ENCODE measurements around the gene CASQ1. TPM values are rescaled to one million over a fixed set of nuclear protein-coding genes. Genes with fewer than 3 reads are reported as not detected.
A peak's percentile ranks its signal among the peaks of the same experiment; 100 is the strongest.

Gene CASQ1
- total RNA-seq, 8 experiments from 2014 or later, result 0.16 to 0.81 (median 0.21) TPM; not detected in 1

- no peak for ATAC-seq (replicated peaks in 6 of 8)
- Histone ChIP-seq H3K4me3 (no peak overlapping the region), H3K4me1 (replicated peaks in 1 of 2) (no peaks in the 10 kb centered on the region), H3K27ac (no peak overlapping the region)
- in situ Hi-C loops (cut with MboI; ENCODE audit: low pct_unique_long_range_greater_than_20kb in 2 of 9, low sequenced_read_pairs in 9 of 9, unreplicated experiment in 9 of 9), result no loop called here
Observed at GRCh38 chr1:160159846-160160245, 30.5 kb upstream of the CASQ1 start.

- peak in 6 of 8 experiments; percentile 24 to 76 (median 70) for ATAC-seq (replicated peaks in 6 of 8)
- H3K4me3 ChIP-seq, result no peak overlapping the region
- no peaks in the 10 kb centered on the region for H3K4me1 ChIP-seq (replicated peaks in 1 of 2)
- in situ Hi-C loops (cut with MboI; ENCODE audit: low pct_unique_long_range_greater_than_20kb in 2 of 9, low sequenced_read_pairs in 9 of 9, unreplicated experiment in 9 of 9), result no loop called here
- H3K27ac ChIP-seq, result no peak overlapping the region
- 47 to 94% (median 58%) methylated on average over 2 to 6 of the region's 6 CpGs; no CpG with 5 or more reads in 1 of the 10 experiments for WGBS, 10 experiments
Observed at GRCh38 chr1:160161965-160162705, 28.2 kb upstream of the CASQ1 start.

DNA sequence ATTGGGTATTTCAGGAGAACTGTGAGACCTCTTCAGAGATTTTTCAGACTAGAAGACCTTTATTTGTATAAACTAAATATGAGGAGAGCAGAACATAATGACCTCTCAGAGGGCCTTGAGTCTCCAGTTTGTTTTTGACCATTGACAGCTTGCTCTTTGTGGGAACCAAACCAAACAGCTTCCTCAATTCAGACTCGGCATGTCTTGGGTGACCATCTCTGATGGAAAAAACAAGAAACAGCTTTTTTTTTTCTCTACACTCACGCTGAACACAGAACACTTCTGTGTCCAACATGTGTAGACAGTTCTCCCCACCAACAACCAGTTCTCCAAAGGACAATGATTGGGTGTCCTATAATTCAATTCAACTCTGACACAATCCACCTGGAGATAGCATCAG is 27.4 kb upstream of the CASQ1 start:
- in situ Hi-C loops (cut with MboI; ENCODE audit: low pct_unique_long_range_greater_than_20kb in 2 of 9, low sequenced_read_pairs in 9 of 9, unreplicated experiment in 9 of 9), result no loop called here
- Histone ChIP-seq H3K4me3 (no peak overlapping the region), H3K27ac (no peak overlapping the region), H3K4me1 (replicated peaks in 1 of 2) (no peaks in the 10 kb centered on the region)
- WGBS, 10 experiments, result 17 to 100% (median 91%) methylated on average over 1 to 2 of the region's 2 CpGs; no CpG with 5 or more reads in 1 of the 10 experiments
- no peak for ATAC-seq (replicated peaks in 6 of 8)

GRCh38 chr1:160163615-160164014 is 26.8 kb upstream of the CASQ1 start:
- in situ Hi-C loops (cut with MboI; ENCODE audit: low pct_unique_long_range_greater_than_20kb in 2 of 9, low sequenced_read_pairs in 9 of 9, unreplicated experiment in 9 of 9), result no loop called here
- 89 to 100% (median 100%) methylated on average over 1 of the region's 1 CpG; no CpG with 5 or more reads in 4 of the 10 experiments for WGBS, 10 experiments
- Histone ChIP-seq H3K27ac (no peak overlapping the region), H3K4me1 (replicated peaks in 1 of 2) (peaks cover 0 to 2% of the 10 kb centered on the region in 2 donors), H3K4me3 (no peak overlapping the region)
- peak in 4 of 8 experiments; percentile 43 to 55 (median 50) for ATAC-seq (replicated peaks in 6 of 8)

DNA sequence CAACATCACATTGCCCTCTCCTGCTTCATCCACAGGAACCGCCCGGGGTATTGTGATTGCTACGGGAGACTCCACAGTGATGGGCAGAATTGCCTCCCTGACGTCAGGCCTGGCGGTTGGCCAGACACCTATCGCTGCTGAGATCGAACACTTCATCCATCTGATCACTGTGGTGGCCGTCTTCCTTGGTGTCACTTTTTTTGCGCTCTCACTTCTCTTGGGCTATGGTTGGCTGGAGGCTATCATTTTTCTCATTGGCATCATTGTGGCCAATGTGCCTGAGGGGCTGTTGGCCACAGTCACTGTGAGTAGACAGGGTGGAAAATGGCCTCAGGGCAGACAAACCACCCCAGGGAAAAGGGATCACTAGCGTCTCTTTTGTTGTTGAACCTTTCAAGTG is 26.3 kb upstream of the CASQ1 start:
- peak in 1 of 8 experiments; percentile 47 for ATAC-seq (replicated peaks in 6 of 8)
- no peak overlapping the region for H3K4me3 ChIP-seq
- in situ Hi-C loops (cut with MboI; ENCODE audit: low pct_unique_long_range_greater_than_20kb in 2 of 9, low sequenced_read_pairs in 9 of 9, unreplicated experiment in 9 of 9), result no loop called here
- 71 to 100% (median 95%) methylated on average over 2 to 10 of the region's 10 CpGs; no CpG with 5 or more reads in 2 of the 10 experiments for WGBS, 10 experiments
- no peak overlapping the region for H3K27ac ChIP-seq
- H3K4me1 ChIP-seq (replicated peaks in 1 of 2), result peaks cover 3 to 5% of the 10 kb centered on the region in 2 donors

DNA sequence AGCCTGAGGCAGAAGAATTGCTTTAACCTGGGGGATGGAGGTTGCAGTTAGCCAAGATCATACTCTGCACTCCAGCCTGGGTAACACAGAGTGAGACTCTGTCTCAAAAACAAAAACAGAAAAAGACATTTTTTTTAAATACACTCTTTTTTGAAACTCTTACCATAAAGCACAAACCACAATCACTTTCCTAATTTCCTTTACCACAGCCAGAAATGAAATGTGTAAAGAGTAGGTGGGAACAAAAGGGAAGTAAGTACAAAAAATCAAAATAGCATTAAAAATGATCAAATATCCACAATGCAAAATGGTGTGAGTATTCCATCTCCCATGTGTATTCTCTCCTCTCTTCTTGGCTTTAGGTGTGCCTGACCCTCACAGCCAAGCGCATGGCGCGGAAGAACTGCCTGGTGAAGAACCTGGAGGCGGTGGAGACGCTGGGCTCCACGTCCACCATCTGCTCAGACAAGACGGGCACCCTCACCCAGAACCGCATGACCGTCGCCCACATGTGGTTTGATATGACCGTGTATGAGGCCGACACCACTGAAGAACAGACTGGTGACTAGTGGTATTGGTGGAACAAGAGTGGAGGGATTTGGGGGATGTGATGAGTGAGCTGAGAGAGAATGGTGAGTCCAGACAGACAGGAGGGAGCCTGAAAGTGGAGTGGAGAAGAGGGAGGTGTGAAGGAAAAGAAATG is 24.1 kb upstream of the CASQ1 start:
- Histone ChIP-seq H3K4me1 (replicated peaks in 1 of 2) (peaks cover 13 to 20% of the 10 kb centered on the region in 2 donors), H3K27ac (no peak overlapping the region), H3K4me3 (no peak overlapping the region)
- in situ Hi-C loops (cut with MboI; ENCODE audit: low pct_unique_long_range_greater_than_20kb in 2 of 9, low sequenced_read_pairs in 9 of 9, unreplicated experiment in 9 of 9), result no loop called here
- ATAC-seq (replicated peaks in 6 of 8), result no peak
- 59 to 100% (median 78%) methylated on average over 2 to 12 of the region's 12 CpGs; no CpG with 5 or more reads in 1 of the 10 experiments for WGBS, 10 experiments

GRCh38 chr1:160167056-160167455 is 23.3 kb upstream of the CASQ1 start:
- H3K4me1 ChIP-seq (replicated peaks in 1 of 2), result peaks cover 19 to 27% of the 10 kb centered on the region in 2 donors
- WGBS, 10 experiments, result 83 to 100% (median 93%) methylated on average over 1 to 3 of the region's 4 CpGs; no CpG with 5 or more reads in 6 of the 10 experiments
- ATAC-seq (replicated peaks in 6 of 8), result no peak
- H3K27ac ChIP-seq, result no peak overlapping the region
- in situ Hi-C loops (cut with MboI; ENCODE audit: low pct_unique_long_range_greater_than_20kb in 2 of 9, low sequenced_read_pairs in 9 of 9, unreplicated experiment in 9 of 9), result no loop called here
- H3K4me3 ChIP-seq, result no peak overlapping the region

- no peak for ATAC-seq (replicated peaks in 6 of 8)
- peaks cover 22 to 31% of the 10 kb centered on the region in 2 donors for H3K4me1 ChIP-seq (replicated peaks in 1 of 2)
- in situ Hi-C loops (cut with MboI; ENCODE audit: low pct_unique_long_range_greater_than_20kb in 2 of 9, low sequenced_read_pairs in 9 of 9, unreplicated experiment in 9 of 9), result no loop called here
- 69 to 100% (median 92%) methylated on average over 2 to 6 of the region's 6 CpGs; no CpG with 5 or more reads in 2 of the 10 experiments for WGBS, 10 experiments
- H3K27ac ChIP-seq, result no peak overlapping the region
- no peak overlapping the region for H3K4me3 ChIP-seq
Observed at GRCh38 chr1:160167580-160167979, 22.8 kb upstream of the CASQ1 start.

GRCh38 chr1:160168016-160168415 is 22.4 kb upstream of the CASQ1 start:
- Histone ChIP-seq H3K4me1 (replicated peaks in 1 of 2) (peaks cover 22 to 31% of the 10 kb centered on the region in 2 donors), H3K27ac (no peak overlapping the region), H3K4me3 (no peak overlapping the region)
- 49 to 100% (median 82%) methylated on average over 2 to 5 of the region's 5 CpGs; no CpG with 5 or more reads in 1 of the 10 experiments for WGBS, 10 experiments
- no peak for ATAC-seq (replicated peaks in 6 of 8)
- in situ Hi-C loops (cut with MboI; ENCODE audit: low pct_unique_long_range_greater_than_20kb in 2 of 9, low sequenced_read_pairs in 9 of 9, unreplicated experiment in 9 of 9), result no loop called here

DNA sequence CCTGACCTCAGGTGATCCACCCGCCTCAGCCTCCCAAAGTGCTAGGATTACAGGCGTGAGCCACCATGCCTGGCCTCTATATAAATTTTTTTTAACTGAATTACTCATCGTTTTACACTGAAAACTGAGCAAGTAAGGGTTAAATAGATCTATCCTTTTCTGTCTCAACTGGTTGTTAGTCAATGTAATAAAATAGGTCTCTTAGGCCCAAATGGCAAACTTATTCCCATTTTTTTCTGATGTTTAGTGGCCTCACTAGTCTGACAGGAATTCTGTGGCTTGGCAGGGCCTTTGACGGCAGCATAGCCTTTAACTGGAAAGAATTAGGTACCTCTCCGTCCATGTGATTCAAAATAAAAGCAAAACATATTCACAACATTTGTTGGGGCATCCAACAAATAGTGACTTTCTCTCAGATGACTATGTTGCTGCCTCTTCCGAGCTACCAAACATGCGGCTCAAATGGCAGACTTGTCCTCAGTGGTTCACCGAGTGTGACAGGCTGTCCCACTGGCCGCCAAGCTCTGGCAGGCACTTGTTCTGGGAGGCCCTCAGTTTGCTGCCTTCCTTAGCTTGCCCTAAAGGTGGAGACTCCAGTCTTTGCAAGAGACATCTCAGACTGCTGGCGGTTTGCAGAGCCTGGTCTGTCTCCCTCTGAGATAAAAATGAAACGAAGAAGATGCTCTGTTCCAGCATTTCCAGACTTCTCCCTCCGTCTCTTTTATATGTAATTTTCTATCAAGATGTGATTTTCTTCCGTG is 21.6 kb upstream of the CASQ1 start:
- in situ Hi-C loops (cut with MboI; ENCODE audit: low pct_unique_long_range_greater_than_20kb in 2 of 9, low sequenced_read_pairs in 9 of 9, unreplicated experiment in 9 of 9), result no loop called here
- Histone ChIP-seq H3K27ac (no peak overlapping the region), H3K4me3 (no peak overlapping the region), H3K4me1 (replicated peaks in 1 of 2) (peaks cover 22 to 31% of the 10 kb centered on the region in 2 donors)
- ATAC-seq (replicated peaks in 6 of 8), result peak in 4 of 8 experiments; percentile 20 to 48 (median 41)
- WGBS, 10 experiments, result 25 to 91% (median 51%) methylated on average over 2 to 13 of the region's 13 CpGs

GRCh38 chr1:160169553-160170399 is 20.6 kb upstream of the CASQ1 start:
- H3K4me3 ChIP-seq, result no peak overlapping the region
- H3K4me1 ChIP-seq (replicated peaks in 1 of 2), result peaks cover 22 to 31% of the 10 kb centered on the region in 2 donors
- in situ Hi-C loops (cut with MboI; ENCODE audit: low pct_unique_long_range_greater_than_20kb in 2 of 9, low sequenced_read_pairs in 9 of 9, unreplicated experiment in 9 of 9), result no loop called here
- H3K27ac ChIP-seq, result no peak overlapping the region
- 0 to 72% (median 42%) methylated on average over 1 to 15 of the region's 15 CpGs for WGBS, 10 experiments
- peak in 3 of 8 experiments; percentile 35 to 74 (median 53) for ATAC-seq (replicated peaks in 6 of 8)

- 43 to 100% (median 85%) methylated on average over 1 to 4 of the region's 4 CpGs; no CpG with 5 or more reads in 2 of the 10 experiments for WGBS, 10 experiments
- peak in 1 of 8 experiments; percentile 23 for ATAC-seq (replicated peaks in 6 of 8)
- H3K27ac ChIP-seq, result no peak overlapping the region
- peaks cover 22 to 33% of the 10 kb centered on the region in 2 donors for H3K4me1 ChIP-seq (replicated peaks in 1 of 2)
- H3K4me3 ChIP-seq, result no peak overlapping the region
- in situ Hi-C loops (cut with MboI; ENCODE audit: low pct_unique_long_range_greater_than_20kb in 2 of 9, low sequenced_read_pairs in 9 of 9, unreplicated experiment in 9 of 9), result no loop called here
Observed at GRCh38 chr1:160171354-160171753, 19.0 kb upstream of the CASQ1 start.

Measured in motor neuron (in vitro differentiated cells).